ENCODE measurements around the gene HIVEP3.
A peak's percentile ranks its signal among the peaks of the same experiment; 100 is the strongest.

HIVEP3 gene

GRCh38 chr1:41613689-41614574 lies 304.8 kb downstream of the HIVEP3 start:
- peak; percentile 24 for DNase-seq (ENCODE audit: low read depth)

- DNase-seq (ENCODE audit: low read depth): no peak
Measured at GRCh38 chr1:41612953-41613352, 305.8 kb downstream of the HIVEP3 start.

GRCh38 chr1:41611932-41612450 lies 306.7 kb downstream of the HIVEP3 start:
- DNase-seq (ENCODE audit: low read depth): no peak

GRCh38 chr1:41611068-41611931 lies 307.4 kb downstream of the HIVEP3 start:
- no peak for DNase-seq (ENCODE audit: low read depth)

GRCh38 chr1:41610361-41610760 lies 308.4 kb downstream of the HIVEP3 start:
- no peak for DNase-seq (ENCODE audit: low read depth)

- no peak for DNase-seq (ENCODE audit: low read depth)
Measured at GRCh38 chr1:41609166-41609883, 309.4 kb downstream of the HIVEP3 start.

GRCh38 chr1:41608211-41608610 lies 310.5 kb downstream of the HIVEP3 start:
- peak; percentile 16 for DNase-seq (ENCODE audit: low read depth)

- DNase-seq (ENCODE audit: low read depth): no peak
Measured at GRCh38 chr1:41607808-41608207, 310.9 kb downstream of the HIVEP3 start.

GRCh38 chr1:41599912-41600311 lies 318.8 kb downstream of the HIVEP3 start:
- DNase-seq (ENCODE audit: low read depth): peak; percentile 6

GRCh38 chr1:41598325-41598724 lies 320.4 kb downstream of the HIVEP3 start:
- DNase-seq (ENCODE audit: low read depth): no peak

GRCh38 chr1:41592451-41593125 lies 326.1 kb downstream of the HIVEP3 start:
- no peak for DNase-seq (ENCODE audit: low read depth)

GRCh38 chr1:41591891-41592290 lies 326.8 kb downstream of the HIVEP3 start:
- no peak for DNase-seq (ENCODE audit: low read depth)

- DNase-seq (ENCODE audit: low read depth): no peak
Measured at GRCh38 chr1:41590331-41590730, 328.4 kb downstream of the HIVEP3 start.

- no peak for DNase-seq (ENCODE audit: low read depth)
Measured at GRCh38 chr1:41589395-41589794, 329.3 kb downstream of the HIVEP3 start.

- no peak for DNase-seq (ENCODE audit: low read depth)
Measured at GRCh38 chr1:41588334-41588875, 330.3 kb downstream of the HIVEP3 start.

- no peak for DNase-seq (ENCODE audit: low read depth)
Measured at GRCh38 chr1:41587791-41588190, 330.9 kb downstream of the HIVEP3 start.

GRCh38 chr1:41586230-41586629 lies 332.5 kb downstream of the HIVEP3 start:
- DNase-seq (ENCODE audit: low read depth): no peak

GRCh38 chr1:41583658-41584547 lies 334.8 kb downstream of the HIVEP3 start:
- no peak for DNase-seq (ENCODE audit: low read depth)

- DNase-seq (ENCODE audit: low read depth): no peak
Measured at GRCh38 chr1:41582851-41583657, 335.7 kb downstream of the HIVEP3 start.
